Endodermal cell (in vitro differentiated cells): ENCODE data around the gene CNTLN. TPM values are rescaled to one million over a fixed set of nuclear protein-coding genes. Genes with fewer than 3 reads are reported as not detected.
"Not testable (repeated sequence)": the region's sequence is repeated elsewhere in the genome, so short reads cannot be mapped to it uniquely, and the experiment has no call there.

Experiments used
- DNase-seq: peaks from one replicate; pipeline ENCODE4 v3.0.0-alpha.2; 2017
- H3K27ac ChIP-seq: 2 replicates; pipeline ENCODE4 v1.5.1; 2013; ENCODE audit warnings: mild to moderate bottlenecking, low read depth, low read length, moderate library complexity
- H3K27me3 ChIP-seq: 2 replicates; pipeline ENCODE4 v1.6.1; 2013; ENCODE audit warnings: mild to moderate bottlenecking, low read length, moderate library complexity; ENCODE audit not compliant: insufficient read depth, control insufficient read depth, poor library complexity, severe bottlenecking
- H3K36me3 ChIP-seq: 2 replicates; pipeline ENCODE4 v1.7.0; 2013; ENCODE audit warnings: mild to moderate bottlenecking, low read length, moderate library complexity; ENCODE audit not compliant: control insufficient read depth, insufficient read depth
- H3K4me1 ChIP-seq: one replicate; pipeline ENCODE4 v1.7.0; 2013; ENCODE audit warnings: low read length; ENCODE audit not compliant: control insufficient read depth, insufficient read depth
- H3K4me3 ChIP-seq: 2 replicates; pipeline ENCODE4 v1.5.1; 2013; ENCODE audit warnings: mild to moderate bottlenecking, low read length, moderate library complexity
- H3K9ac ChIP-seq: 2 replicates; pipeline ENCODE4 v1.6.1; 2013; ENCODE audit warnings: mild to moderate bottlenecking, low read length, moderate library complexity; ENCODE audit not compliant: poor library complexity, severe bottlenecking; ENCODE audit errors: extremely low read depth
- H3K9me3 ChIP-seq: 2 replicates; pipeline ENCODE4 v1.6.1; 2013; ENCODE audit warnings: mild to moderate bottlenecking, low read length, moderate library complexity; ENCODE audit not compliant: control insufficient read depth
- H3K27ac Mint-ChIP-seq: 2 replicates; pipeline ENCODE4 v1.8.0; 2020; ENCODE audit warnings: mixed read lengths
- H3K27me3 Mint-ChIP-seq: 2 replicates; pipeline ENCODE4 v1.8.0; 2021; ENCODE audit warnings: mild to moderate bottlenecking, mixed read lengths; ENCODE audit not compliant: insufficient read depth
- H3K36me3 Mint-ChIP-seq: 2 replicates; pipeline ENCODE4 v1.8.0; 2020; ENCODE audit warnings: low read depth, mixed read lengths
- H3K4me1 Mint-ChIP-seq: 2 replicates; pipeline ENCODE4 v1.8.0; 2020; ENCODE audit warnings: mixed read lengths
- H3K4me3 Mint-ChIP-seq: 2 replicates; pipeline ENCODE4 v1.8.0; 2020; ENCODE audit warnings: mild to moderate bottlenecking, moderate library complexity, mixed read lengths
- H3K9me3 Mint-ChIP-seq: 2 replicates; pipeline ENCODE4 v1.8.0; 2020; ENCODE audit warnings: mild to moderate bottlenecking, mixed read lengths
- CTCF ChIP-seq: fragments of 200-600 bp; sonication (generic); conservative IDR thresholded peaks from 2 replicates; pipeline ENCODE4 v1.5.0; 2021; ENCODE audit warnings: antibody characterized with exemption, mild to moderate bottlenecking
- WGBS, 2 experiments: methylation state at CpG; one replicate each; pipeline versions ENCODE4 v1.1.5 to v1.1.7; 2013; ENCODE audit warnings: missing lambda C conversion rate in 2 of 2, mixed read lengths in 1 of 2; ENCODE audit not compliant: insufficient coverage in 1 of 2, insufficient read length in 1 of 2; 5-methylcytosine and 5-hydroxymethylcytosine counted together
- total RNA-seq, 2 donors: library from RNA; stranded (reverse); fragmentation: NEBNext Ultra II Directional in 1 of 2; extraction: Animal tissue kit (Norgen Biotek cat#: 25700) in 1 of 2; gene quantifications; 2 replicates in 1 of 2; 3 replicates in 1 of 2; pipeline ENCODE4 v1.2.1, GENCODE V29; 2021

CNTLN gene
- total RNA-seq, 2 donors from 2014 or later: 12.4 to 13.7 TPM

- Mint-ChIP-seq H3K27ac (no peak overlapping the region), H3K36me3 (peaks cover 35% of the 10 kb centered on the region), H3K4me3 (no peak overlapping the region), H3K27me3 (no peaks in the 10 kb centered on the region), H3K9me3 (peaks cover 23% of the 10 kb centered on the region), H3K4me1 (no peaks in the 10 kb centered on the region)
- Histone ChIP-seq H3K4me1 (no peaks in the 10 kb centered on the region), H3K9me3 (peaks cover 13% of the 10 kb centered on the region), H3K9ac (no peak overlapping the region), H3K27me3 (no peaks in the 10 kb centered on the region), H3K36me3 (no peaks in the 10 kb centered on the region), H3K4me3 (no peak overlapping the region), H3K27ac (no peak overlapping the region)
- 91 to 93% methylated on average over 3 to 5 of the region's 5 CpGs for WGBS, 2 experiments
- no peak for DNase-seq
- no peak for TF ChIP-seq CTCF
These were observed 111.9 kb downstream of the CNTLN start for GRCh38 chr9:17246770-17247169.

- H3K27ac ChIP-seq: no peak overlapping the region
- Mint-ChIP-seq H3K9me3 (peaks cover 19% of the 10 kb centered on the region), H3K4me1 (no peaks in the 10 kb centered on the region), H3K27ac (no peak overlapping the region), H3K36me3 (peaks cover 26% of the 10 kb centered on the region), H3K4me3 (no peak overlapping the region), H3K27me3 (no peaks in the 10 kb centered on the region)
- no peak for TF ChIP-seq CTCF
- no peak overlapping the region for H3K9ac ChIP-seq
- no peak for DNase-seq
- no peaks in the 10 kb centered on the region for H3K36me3 ChIP-seq
- H3K4me1 ChIP-seq: no peaks in the 10 kb centered on the region
- no peaks in the 10 kb centered on the region for H3K27me3 ChIP-seq
- H3K4me3 ChIP-seq: no peak overlapping the region
- H3K9me3 ChIP-seq: peaks cover 19% of the 10 kb centered on the region
These were observed 116.3 kb downstream of the CNTLN start for GRCh38 chr9:17251100-17251499.

GRCh38 chr9:17268531-17269188 is 133.8 kb downstream of the CNTLN start:
- not testable (repeated sequence) for H3K4me3 ChIP-seq, H3K27me3 ChIP-seq, H3K36me3 Mint-ChIP-seq, H3K4me1 ChIP-seq, H3K27me3 Mint-ChIP-seq, H3K36me3 ChIP-seq, H3K9ac ChIP-seq, H3K9me3 Mint-ChIP-seq, H3K9me3 ChIP-seq, H3K27ac ChIP-seq
- WGBS, 2 experiments: 39 to 69% methylated on average over 8 to 19 of the region's 19 CpGs
- DNase-seq: peak; percentile 81
- peak overlapping the region; percentile 59 for H3K4me3 Mint-ChIP-seq
- peaks cover 13% of the 10 kb centered on the region for H3K4me1 Mint-ChIP-seq
- peak overlapping the region; percentile 93 for H3K27ac Mint-ChIP-seq

GRCh38 chr9:17269799-17270198 is 135.0 kb downstream of the CNTLN start:
- Mint-ChIP-seq H3K9me3 (no peaks in the 10 kb centered on the region), H3K27ac (no peak overlapping the region)
- H3K4me3 ChIP-seq: no peak overlapping the region

More at GRCh38 chr9:17269799-17270198, 135.0 kb downstream of the CNTLN start:
- Histone ChIP-seq H3K9me3 (no peaks in the 10 kb centered on the region), H3K4me1 (no peaks in the 10 kb centered on the region), H3K27me3 (no peaks in the 10 kb centered on the region), H3K27ac (no peak overlapping the region), H3K36me3 (no peaks in the 10 kb centered on the region), H3K9ac (no peak overlapping the region)
- no peak for TF ChIP-seq CTCF
- no peak overlapping the region for H3K4me3 Mint-ChIP-seq
- peaks cover 13% of the 10 kb centered on the region for H3K4me1 Mint-ChIP-seq
- DNase-seq: no peak
- no peaks in the 10 kb centered on the region for H3K36me3 Mint-ChIP-seq
- peaks cover 2% of the 10 kb centered on the region for H3K27me3 Mint-ChIP-seq
